Endodermal cell (in vitro differentiated cells): ENCODE data around the gene ATRNL1. TPM values are rescaled to one million over a fixed set of nuclear protein-coding genes. Genes with fewer than 3 reads are reported as not detected.
A peak's percentile ranks its signal among the peaks of the same experiment; 100 is the strongest.

Experiments used
- DNase-seq: peaks from one replicate; pipeline ENCODE4 v3.0.0-alpha.2; 2017
- H3K27ac ChIP-seq: 2 replicates; pipeline ENCODE4 v1.5.1; 2013; ENCODE audit warnings: mild to moderate bottlenecking, low read depth, low read length, moderate library complexity
- H3K27me3 ChIP-seq: 2 replicates; pipeline ENCODE4 v1.6.1; 2013; ENCODE audit warnings: mild to moderate bottlenecking, low read length, moderate library complexity; ENCODE audit not compliant: insufficient read depth, control insufficient read depth, poor library complexity, severe bottlenecking
- H3K36me3 ChIP-seq: 2 replicates; pipeline ENCODE4 v1.7.0; 2013; ENCODE audit warnings: mild to moderate bottlenecking, low read length, moderate library complexity; ENCODE audit not compliant: control insufficient read depth, insufficient read depth
- H3K4me1 ChIP-seq: one replicate; pipeline ENCODE4 v1.7.0; 2013; ENCODE audit warnings: low read length; ENCODE audit not compliant: control insufficient read depth, insufficient read depth
- H3K4me3 ChIP-seq: 2 replicates; pipeline ENCODE4 v1.5.1; 2013; ENCODE audit warnings: mild to moderate bottlenecking, low read length, moderate library complexity
- H3K9ac ChIP-seq: 2 replicates; pipeline ENCODE4 v1.6.1; 2013; ENCODE audit warnings: mild to moderate bottlenecking, low read length, moderate library complexity; ENCODE audit not compliant: poor library complexity, severe bottlenecking; ENCODE audit errors: extremely low read depth
- H3K9me3 ChIP-seq: 2 replicates; pipeline ENCODE4 v1.6.1; 2013; ENCODE audit warnings: mild to moderate bottlenecking, low read length, moderate library complexity; ENCODE audit not compliant: control insufficient read depth
- H3K27ac Mint-ChIP-seq: 2 replicates; pipeline ENCODE4 v1.8.0; 2020; ENCODE audit warnings: mixed read lengths
- H3K27me3 Mint-ChIP-seq: 2 replicates; pipeline ENCODE4 v1.8.0; 2021; ENCODE audit warnings: mild to moderate bottlenecking, mixed read lengths; ENCODE audit not compliant: insufficient read depth
- H3K36me3 Mint-ChIP-seq: 2 replicates; pipeline ENCODE4 v1.8.0; 2020; ENCODE audit warnings: low read depth, mixed read lengths
- H3K4me1 Mint-ChIP-seq: 2 replicates; pipeline ENCODE4 v1.8.0; 2020; ENCODE audit warnings: mixed read lengths
- H3K4me3 Mint-ChIP-seq: 2 replicates; pipeline ENCODE4 v1.8.0; 2020; ENCODE audit warnings: mild to moderate bottlenecking, moderate library complexity, mixed read lengths
- H3K9me3 Mint-ChIP-seq: 2 replicates; pipeline ENCODE4 v1.8.0; 2020; ENCODE audit warnings: mild to moderate bottlenecking, mixed read lengths
- CTCF ChIP-seq: fragments of 200-600 bp; sonication (generic); conservative IDR thresholded peaks from 2 replicates; pipeline ENCODE4 v1.5.0; 2021; ENCODE audit warnings: antibody characterized with exemption, mild to moderate bottlenecking
- WGBS, 2 experiments: methylation state at CpG; one replicate each; pipeline versions ENCODE4 v1.1.5 to v1.1.7; 2013; ENCODE audit warnings: missing lambda C conversion rate in 2 of 2, mixed read lengths in 1 of 2; ENCODE audit not compliant: insufficient coverage in 1 of 2, insufficient read length in 1 of 2; 5-methylcytosine and 5-hydroxymethylcytosine counted together
- total RNA-seq, 2 donors: library from RNA; stranded (reverse); fragmentation: NEBNext Ultra II Directional in 1 of 2; extraction: Animal tissue kit (Norgen Biotek cat#: 25700) in 1 of 2; gene quantifications; 2 replicates in 1 of 2; 3 replicates in 1 of 2; pipeline ENCODE4 v1.2.1, GENCODE V29; 2021

ATRNL1 gene
- total RNA-seq, 2 donors from 2014 or later: 8.0 to 9.0 TPM

GRCh38 chr10:115118346-115118745 lies 25.2 kb downstream of the ATRNL1 start:
- no peak overlapping the region for H3K4me3 Mint-ChIP-seq
- no peaks in the 10 kb centered on the region for H3K4me1 ChIP-seq
- 80 to 81% methylated on average over 1 of the region's 1 CpG for WGBS, 2 experiments
- peaks cover 3% of the 10 kb centered on the region for H3K9me3 Mint-ChIP-seq
- H3K4me1 Mint-ChIP-seq: no peaks in the 10 kb centered on the region
- no peak overlapping the region for H3K4me3 ChIP-seq
- TF ChIP-seq CTCF: no peak
- H3K36me3 Mint-ChIP-seq: no peaks in the 10 kb centered on the region
- no peak overlapping the region for H3K27ac ChIP-seq
- H3K36me3 ChIP-seq: no peaks in the 10 kb centered on the region
- no peaks in the 10 kb centered on the region for H3K27me3 Mint-ChIP-seq
- H3K27me3 ChIP-seq: no peaks in the 10 kb centered on the region
- no peak overlapping the region for H3K27ac Mint-ChIP-seq
- DNase-seq: no peak
- H3K9me3 ChIP-seq: no peaks in the 10 kb centered on the region
- H3K9ac ChIP-seq: no peak overlapping the region

DNA sequence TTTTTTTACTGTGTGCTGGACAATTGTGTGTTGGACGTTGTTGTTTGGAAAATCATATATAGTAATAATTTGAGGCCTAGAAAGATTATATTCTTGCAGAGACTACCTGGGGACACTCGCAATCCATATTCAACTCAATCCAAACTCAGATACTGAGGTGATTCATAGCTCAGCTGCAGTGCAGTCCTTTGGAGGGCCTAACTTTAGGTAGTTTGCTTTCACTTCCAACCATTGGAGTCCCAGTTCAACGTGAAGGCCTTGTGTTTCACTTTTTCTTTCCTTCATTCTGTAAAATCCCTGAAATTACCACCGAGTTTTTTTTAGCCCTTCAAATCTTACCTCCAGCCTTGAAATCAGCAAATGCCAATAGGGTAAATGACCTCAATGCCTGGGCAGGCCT lies 32.3 kb downstream of the ATRNL1 start:
- Mint-ChIP-seq H3K9me3 (no peaks in the 10 kb centered on the region), H3K27ac (no peak overlapping the region), H3K27me3 (no peaks in the 10 kb centered on the region), H3K4me3 (no peak overlapping the region), H3K36me3 (no peaks in the 10 kb centered on the region), H3K4me1 (no peaks in the 10 kb centered on the region)
- Histone ChIP-seq H3K36me3 (no peaks in the 10 kb centered on the region), H3K27ac (no peak overlapping the region), H3K9me3 (no peaks in the 10 kb centered on the region), H3K9ac (no peak overlapping the region), H3K27me3 (no peaks in the 10 kb centered on the region), H3K4me3 (no peak overlapping the region), H3K4me1 (no peaks in the 10 kb centered on the region)
- WGBS, 2 experiments: 89 to 92% methylated on average over 2 to 4 of the region's 4 CpGs
- DNase-seq: no peak
- no peak for TF ChIP-seq CTCF

DNA sequence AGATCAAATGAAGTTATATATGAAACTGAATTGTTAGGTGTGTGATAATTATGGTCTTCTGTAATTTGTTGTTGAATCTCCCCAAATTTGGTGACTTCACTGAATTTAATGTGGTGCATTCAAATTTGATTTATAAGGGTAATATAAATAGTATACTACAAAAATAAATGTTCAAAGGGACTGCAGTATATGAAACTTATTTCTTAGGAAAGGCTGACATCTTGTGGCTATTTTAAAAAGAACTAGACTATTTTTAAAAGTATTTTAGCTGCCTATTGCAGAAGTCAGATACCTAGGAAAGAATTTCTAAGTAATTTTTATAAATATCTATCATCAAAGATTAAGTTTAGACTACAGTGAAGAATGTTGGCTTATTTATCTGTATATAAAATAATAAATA lies 36.6 kb downstream of the ATRNL1 start:
- no peaks in the 10 kb centered on the region for H3K4me1 Mint-ChIP-seq
- Histone ChIP-seq H3K9ac (no peak overlapping the region), H3K4me3 (no peak overlapping the region), H3K27me3 (no peaks in the 10 kb centered on the region), H3K27ac (no peak overlapping the region), H3K36me3 (no peaks in the 10 kb centered on the region), H3K9me3 (no peaks in the 10 kb centered on the region), H3K4me1 (no peaks in the 10 kb centered on the region)
- no peaks in the 10 kb centered on the region for H3K36me3 Mint-ChIP-seq
- peaks cover 2% of the 10 kb centered on the region for H3K9me3 Mint-ChIP-seq
- no peak overlapping the region for H3K27ac Mint-ChIP-seq
- DNase-seq: no peak
- no peaks in the 10 kb centered on the region for H3K27me3 Mint-ChIP-seq
- peak; percentile 77 for TF ChIP-seq CTCF
- H3K4me3 Mint-ChIP-seq: no peak overlapping the region
